ENCODE results near the gene GGNBP2. TPM values are rescaled to one million over a fixed set of nuclear protein-coding genes. Genes with fewer than 3 reads are reported as not detected.

Gene GGNBP2
- polyA plus RNA-seq, 3 donors, result 22.3 to 89.5 (median 31.5) TPM

GRCh38 chr17:36514856-36515255 is 29.9 kb upstream of the GGNBP2 start:
- Histone ChIP-seq H3K9ac (ENCODE audit: insufficient read depth, low read length, poor library complexity, severe bottlenecking) (no peak overlapping the region), H3K27ac (ENCODE audit: low read depth in 1 of 2, low read length in 2 of 2) (no peak overlapping the region), H4K20me1 (ENCODE audit: insufficient read depth, low read length) (no peaks in the 10 kb centered on the region), H3K4me2 (replicated peaks; ENCODE audit: extremely low read depth, low read length, poor library complexity, severe bottlenecking) (no peak overlapping the region), H3K36me3 (replicated peaks in 1 of 2; ENCODE audit: control insufficient read depth in 1 of 2, insufficient read depth in 2 of 2, low read length in 2 of 2) (peaks cover 16 to 72% of the 10 kb centered on the region in 2 donors), H3K9me3 (replicated peaks in 1 of 2; ENCODE audit: control insufficient read depth in 1 of 2, insufficient read depth in 1 of 2, low read length in 2 of 2) (no peaks in the 10 kb centered on the region), H3K79me2 (ENCODE audit: insufficient read depth, low read length) (no peaks in the 10 kb centered on the region), H3K4me1 (ENCODE audit: control insufficient read depth in 1 of 2, insufficient read depth in 2 of 2, low read length in 2 of 2) (no peaks in the 10 kb centered on the region), H3K4me3 (replicated peaks in 1 of 3; ENCODE audit: low read depth in 2 of 3, low read length in 3 of 3) (no peak overlapping the region), H3K27me3 (ENCODE audit: control insufficient read depth in 2 of 2, insufficient read depth in 2 of 2, low read length in 2 of 2) (no peaks in the 10 kb centered on the region), H2AFZ (ENCODE audit: insufficient read depth, low read depth, low read length, poor library complexity, severe bottlenecking) (no peak overlapping the region)
- no peak for DNase-seq
- no peaks in the 10 kb centered on the region for H3K9me3 Mint-ChIP-seq
- H3K4me1 Mint-ChIP-seq, result no peaks in the 10 kb centered on the region
- TF ChIP-seq, protein P1, sequence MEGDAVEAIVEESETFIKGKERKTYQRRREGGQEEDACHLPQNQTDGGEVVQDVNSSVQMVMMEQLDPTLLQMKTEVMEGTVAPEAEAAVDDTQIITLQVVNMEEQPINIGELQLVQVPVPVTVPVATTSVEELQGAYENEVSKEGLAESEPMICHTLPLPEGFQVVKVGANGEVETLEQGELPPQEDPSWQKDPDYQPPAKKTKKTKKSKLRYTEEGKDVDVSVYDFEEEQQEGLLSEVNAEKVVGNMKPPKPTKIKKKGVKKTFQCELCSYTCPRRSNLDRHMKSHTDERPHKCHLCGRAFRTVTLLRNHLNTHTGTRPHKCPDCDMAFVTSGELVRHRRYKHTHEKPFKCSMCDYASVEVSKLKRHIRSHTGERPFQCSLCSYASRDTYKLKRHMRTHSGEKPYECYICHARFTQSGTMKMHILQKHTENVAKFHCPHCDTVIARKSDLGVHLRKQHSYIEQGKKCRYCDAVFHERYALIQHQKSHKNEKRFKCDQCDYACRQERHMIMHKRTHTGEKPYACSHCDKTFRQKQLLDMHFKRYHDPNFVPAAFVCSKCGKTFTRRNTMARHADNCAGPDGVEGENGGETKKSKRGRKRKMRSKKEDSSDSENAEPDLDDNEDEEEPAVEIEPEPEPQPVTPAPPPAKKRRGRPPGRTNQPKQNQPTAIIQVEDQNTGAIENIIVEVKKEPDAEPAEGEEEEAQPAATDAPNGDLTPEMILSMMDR (IDR thresholded peaks at IDR 0.05), result no peak
- intact Hi-C loops (cut with micrococcal nuclease), result no loop called here
- H3K27ac Mint-ChIP-seq, result no peak overlapping the region
- H3K4me3 Mint-ChIP-seq, result no peak overlapping the region
- 100% methylated on average over 1 of the region's 3 CpGs for WGBS (ENCODE audit: insufficient coverage)
- peaks cover 0 to 4% (median 0%) of the 10 kb centered on the region in 3 donors for H3K27me3 Mint-ChIP-seq (ENCODE audit: low read depth in 3 of 3)
- H3K36me3 Mint-ChIP-seq, result peaks cover 43 to 66% of the 10 kb centered on the region in 2 donors

- Histone ChIP-seq H3K27ac (ENCODE audit: low read depth in 1 of 2, low read length in 2 of 2) (no peak overlapping the region), H3K27me3 (ENCODE audit: control insufficient read depth in 2 of 2, insufficient read depth in 2 of 2, low read length in 2 of 2) (no peaks in the 10 kb centered on the region), H2AFZ (ENCODE audit: insufficient read depth, low read depth, low read length, poor library complexity, severe bottlenecking) (no peak overlapping the region), H4K20me1 (ENCODE audit: insufficient read depth, low read length) (no peaks in the 10 kb centered on the region), H3K79me2 (ENCODE audit: insufficient read depth, low read length) (no peaks in the 10 kb centered on the region), H3K4me3 (replicated peaks in 1 of 3; ENCODE audit: low read depth in 2 of 3, low read length in 3 of 3) (no peak overlapping the region), H3K9ac (ENCODE audit: insufficient read depth, low read length, poor library complexity, severe bottlenecking) (no peak overlapping the region), H3K9me3 (replicated peaks in 1 of 2; ENCODE audit: control insufficient read depth in 1 of 2, insufficient read depth in 1 of 2, low read length in 2 of 2) (no peaks in the 10 kb centered on the region), H3K36me3 (replicated peaks in 1 of 2; ENCODE audit: control insufficient read depth in 1 of 2, insufficient read depth in 2 of 2, low read length in 2 of 2) (peaks cover 16 to 69% of the 10 kb centered on the region in 2 donors), H3K4me2 (replicated peaks; ENCODE audit: extremely low read depth, low read length, poor library complexity, severe bottlenecking) (no peak overlapping the region), H3K4me1 (ENCODE audit: control insufficient read depth in 1 of 2, insufficient read depth in 2 of 2, low read length in 2 of 2) (no peaks in the 10 kb centered on the region)
- DNase-seq, result no peak
- Mint-ChIP-seq H3K36me3 (peaks cover 43 to 67% of the 10 kb centered on the region in 2 donors), H3K27me3 (ENCODE audit: low read depth in 3 of 3) (peaks cover 0 to 4% (median 0%) of the 10 kb centered on the region in 3 donors), H3K27ac (no peak overlapping the region), H3K4me3 (no peak overlapping the region), H3K9me3 (no peaks in the 10 kb centered on the region), H3K4me1 (no peaks in the 10 kb centered on the region)
- TF ChIP-seq, protein P1 (IDR thresholded peaks at IDR 0.05), result no peak
- 90% methylated on average over 2 of the region's 4 CpGs for whole genome bisulfite sequencing (ENCODE audit: insufficient coverage)
- intact Hi-C loops (cut with micrococcal nuclease), result no loop called here
Measured at GRCh38 chr17:36515837-36516236, 28.9 kb upstream of the GGNBP2 start.

All from CD14-positive monocyte (primary cell).